ENCODE results near the gene LDAH.
A peak's percentile ranks its signal among the peaks of the same experiment; 100 is the strongest.

LDAH gene

DNA sequence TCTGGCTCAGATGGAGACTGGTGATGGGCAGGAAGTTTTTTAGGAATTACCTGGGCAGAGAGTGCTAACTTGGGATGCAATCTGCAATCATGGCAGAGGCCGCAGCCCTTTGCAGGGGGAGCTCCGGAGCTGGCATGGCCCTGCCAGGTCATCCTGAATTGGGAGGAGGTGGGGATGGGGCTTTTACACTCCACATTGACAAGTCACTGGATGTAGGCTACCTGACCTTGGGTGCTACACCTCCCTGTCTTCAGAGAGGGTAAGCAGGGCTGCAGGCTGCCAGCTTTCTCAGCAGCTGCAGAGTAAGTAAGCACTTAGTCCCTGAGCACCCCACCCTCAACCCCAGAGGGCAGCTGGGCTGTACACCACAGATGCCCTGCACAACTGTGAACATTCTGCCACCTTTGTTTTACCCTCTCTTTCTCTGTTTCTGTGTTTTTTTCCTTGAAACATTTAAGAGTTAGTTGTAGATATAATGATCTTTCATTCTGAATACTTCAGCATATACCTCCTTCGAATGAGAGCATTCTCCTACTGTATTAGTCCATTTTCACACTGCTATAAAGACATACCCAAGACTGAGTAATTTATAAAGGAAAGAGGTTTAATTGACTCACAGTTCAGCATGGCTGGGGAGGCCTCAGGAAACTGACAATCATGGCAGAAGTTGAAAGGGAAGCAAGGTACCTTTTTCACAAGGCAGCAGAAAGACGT lies 165.2 kb downstream of the LDAH start:
- DNase-seq (ENCODE audit: low read depth, low spot score) = no peak
- no peak overlapping the region for H3K27ac ChIP-seq

DNA sequence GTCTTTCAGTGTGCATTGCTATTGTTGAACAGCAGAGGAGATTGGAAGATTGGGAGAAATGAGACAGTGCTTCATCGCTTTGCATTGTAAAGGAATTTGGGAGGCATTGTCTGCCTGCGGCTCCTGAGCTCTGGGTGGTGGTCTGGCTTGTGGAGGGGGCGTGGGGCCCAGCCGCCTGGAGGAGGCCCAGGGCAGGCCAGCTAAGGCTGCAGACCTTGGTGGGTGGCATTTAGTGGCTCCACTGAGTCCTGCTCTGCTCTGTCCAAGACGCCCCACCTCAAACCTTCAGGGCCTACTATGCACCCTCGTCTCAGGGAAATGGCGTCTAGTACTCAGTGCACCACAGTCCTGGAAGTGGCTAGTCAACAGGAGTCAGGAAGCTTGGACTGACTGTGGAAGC lies 166.3 kb downstream of the LDAH start:
- DNase-seq (ENCODE audit: low read depth, low spot score) = no peak
- no peak overlapping the region for H3K27ac ChIP-seq

DNA sequence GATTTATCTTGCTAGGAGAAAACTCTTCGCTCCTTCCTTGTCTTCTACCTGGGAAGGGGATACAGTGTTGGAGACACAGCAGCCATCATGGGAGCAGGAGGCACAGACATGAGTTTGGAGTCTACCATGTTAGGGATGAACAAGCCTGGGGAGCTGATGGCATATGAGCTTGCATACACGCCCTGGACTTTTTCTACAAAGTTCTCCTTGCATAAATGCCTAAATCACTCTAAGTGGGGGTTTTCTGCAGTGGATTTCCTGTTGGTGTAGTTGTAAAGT lies 168.4 kb downstream of the LDAH start:
- DNase-seq (ENCODE audit: low read depth, low spot score) = no peak
- H3K27ac ChIP-seq = no peak overlapping the region

DNA sequence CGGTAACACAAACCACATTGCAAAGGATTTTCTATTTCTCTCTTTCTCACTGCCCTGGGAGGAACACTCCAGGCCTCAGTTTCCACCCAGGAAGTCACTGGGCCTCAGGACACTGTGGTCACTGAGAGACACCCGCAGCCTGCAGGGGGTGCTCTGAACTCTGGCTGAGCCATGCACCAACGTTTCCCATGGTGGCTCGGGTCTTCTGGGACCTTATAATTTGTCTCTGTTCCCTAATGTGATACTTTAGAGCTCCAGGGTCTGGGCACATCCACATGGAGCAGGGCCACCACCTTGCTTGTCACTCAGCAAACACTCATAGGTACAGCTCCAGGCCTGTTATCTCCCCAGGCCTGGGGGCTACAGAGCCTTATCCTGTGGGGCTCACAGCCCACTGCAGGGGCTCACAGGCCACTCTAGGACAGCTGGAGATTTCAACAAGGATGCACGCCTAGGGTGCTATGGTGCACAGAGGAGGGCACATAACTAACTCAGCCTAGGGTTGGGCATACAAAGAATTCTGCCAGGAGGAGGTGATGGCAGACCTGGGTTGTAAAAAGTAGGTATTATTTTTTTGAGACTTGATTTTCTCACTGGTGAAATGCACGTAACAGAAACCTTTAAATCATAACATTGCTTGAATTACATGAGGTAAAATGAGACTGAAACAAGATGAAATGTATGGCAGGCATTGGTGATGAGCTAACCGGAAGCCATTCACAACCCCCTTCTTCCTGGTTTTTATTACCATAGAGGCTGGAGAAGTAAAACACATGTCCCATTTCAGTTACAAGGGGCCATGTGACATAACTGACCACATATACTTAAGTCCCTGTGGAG lies 169.0 kb downstream of the LDAH start:
- DNase-seq (ENCODE audit: low read depth, low spot score) = no peak
- H3K27ac ChIP-seq = no peak overlapping the region

DNA sequence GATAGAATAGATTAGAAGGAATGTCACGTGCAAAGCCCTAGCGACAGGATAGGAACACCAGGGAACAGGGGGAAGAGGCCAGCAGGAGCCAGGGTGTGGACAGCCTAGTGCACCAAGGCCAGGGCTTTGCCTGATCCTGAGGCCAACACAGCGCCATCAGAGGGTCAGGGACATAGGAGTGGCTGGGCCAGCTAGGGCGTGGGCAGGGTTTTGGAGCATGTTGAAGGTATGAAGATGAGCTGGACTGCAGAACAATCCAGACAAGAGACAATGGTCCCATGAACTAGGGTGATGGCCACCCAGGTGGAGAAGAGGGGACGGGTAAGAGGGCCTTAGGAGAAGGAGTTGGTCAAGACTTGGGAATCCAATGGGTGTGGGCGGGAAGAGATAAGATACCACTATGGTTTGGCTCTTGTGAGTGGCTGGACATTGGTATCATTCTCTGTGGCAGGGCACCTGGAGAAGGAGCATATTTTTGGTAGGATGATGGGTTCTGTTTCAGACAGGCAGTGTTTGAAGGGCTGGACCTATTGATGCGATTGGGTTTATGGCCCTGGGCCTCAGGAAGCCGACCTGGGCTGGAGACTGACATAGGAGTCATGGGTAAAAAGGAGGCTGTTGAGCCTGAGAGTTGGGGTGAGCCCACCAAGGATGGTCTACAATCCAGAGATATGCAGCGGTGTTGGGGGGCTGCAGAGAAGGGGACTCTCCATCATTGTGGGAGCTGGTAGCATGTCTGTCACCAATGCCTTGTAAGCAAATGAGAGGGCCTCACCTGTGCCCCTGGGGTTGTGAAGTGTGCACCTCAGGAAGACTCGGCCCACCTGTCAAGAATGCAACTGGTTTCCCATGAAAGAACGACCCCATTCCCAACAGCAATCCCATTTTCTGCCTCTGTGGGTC lies 170.0 kb downstream of the LDAH start:
- H3K27ac ChIP-seq = no peak overlapping the region
- no peak for DNase-seq (ENCODE audit: low read depth, low spot score)

- DNase-seq (ENCODE audit: low read depth, low spot score) = no peak
- no peak overlapping the region for H3K27ac ChIP-seq
These were observed 170.8 kb downstream of the LDAH start for GRCh38 chr2:20652141-20652540.

GRCh38 chr2:20651731-20652099 lies 171.2 kb downstream of the LDAH start:
- peak overlapping the region; percentile 53 for H3K27ac ChIP-seq
- no peak for DNase-seq (ENCODE audit: low read depth, low spot score)

GRCh38 chr2:20650877-20651730 lies 171.8 kb downstream of the LDAH start, which contains the start of gene HS1BP3:
HS1BP3 (minus strand) TSS chr2:20651098; CDS start chr2:20651063, 35 bp downstream.
- H3K27ac ChIP-seq = peak within 1 kb of the TSS; percentile 53

DNA sequence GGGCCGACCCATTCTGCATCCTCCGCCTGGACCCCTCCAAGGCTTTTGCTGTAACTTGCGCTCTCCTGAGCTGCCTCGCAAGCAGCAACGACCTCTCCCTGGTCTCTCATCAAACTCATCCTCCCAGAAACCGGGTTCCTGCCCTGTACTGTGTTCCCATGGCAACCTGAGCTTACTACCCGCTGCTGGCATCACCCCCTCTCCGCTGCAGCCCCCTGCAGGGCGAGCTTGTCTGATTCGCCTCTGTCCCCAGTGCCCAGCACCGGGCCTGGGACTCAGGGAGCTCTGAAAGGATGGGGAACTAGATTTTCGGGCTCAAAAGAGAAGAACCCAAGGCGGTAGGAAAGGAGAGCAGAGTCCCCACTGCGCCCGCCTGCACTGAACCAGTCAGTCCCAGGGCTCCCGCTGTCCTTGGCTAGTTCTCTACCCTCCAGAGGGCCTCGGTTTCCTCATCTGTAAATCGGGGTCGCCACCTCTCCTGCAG lies 172.5 kb downstream of the LDAH start:
- peak overlapping the region; percentile 53 for H3K27ac ChIP-seq
- DNase-seq (ENCODE audit: low read depth, low spot score) = no peak

More at GRCh38 chr2:20650877-20651730, 171.8 kb downstream of the LDAH start, which contains the start of gene HS1BP3:
- DNase-seq (ENCODE audit: low read depth, low spot score) = no peak

DNA sequence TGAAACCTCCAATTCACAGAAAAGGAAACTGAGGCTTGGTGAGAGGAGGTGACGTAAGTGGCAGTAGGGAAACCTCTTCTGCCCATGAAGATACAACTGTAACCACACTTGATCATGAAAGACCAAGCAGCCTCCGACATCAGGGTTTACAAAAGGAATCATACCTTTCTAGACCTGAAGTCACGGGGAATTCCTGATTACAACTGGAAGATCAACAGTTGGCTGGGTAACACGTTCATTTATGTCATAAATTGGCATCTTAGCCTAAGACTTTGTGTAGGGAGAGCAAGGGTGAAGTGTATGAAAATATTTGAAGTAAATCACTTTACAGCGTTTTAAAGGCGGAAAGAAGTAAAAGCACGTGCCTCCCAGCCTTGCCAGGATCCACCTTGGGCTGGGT lies 172.9 kb downstream of the LDAH start:
- no peak for DNase-seq (ENCODE audit: low read depth, low spot score)

DNA sequence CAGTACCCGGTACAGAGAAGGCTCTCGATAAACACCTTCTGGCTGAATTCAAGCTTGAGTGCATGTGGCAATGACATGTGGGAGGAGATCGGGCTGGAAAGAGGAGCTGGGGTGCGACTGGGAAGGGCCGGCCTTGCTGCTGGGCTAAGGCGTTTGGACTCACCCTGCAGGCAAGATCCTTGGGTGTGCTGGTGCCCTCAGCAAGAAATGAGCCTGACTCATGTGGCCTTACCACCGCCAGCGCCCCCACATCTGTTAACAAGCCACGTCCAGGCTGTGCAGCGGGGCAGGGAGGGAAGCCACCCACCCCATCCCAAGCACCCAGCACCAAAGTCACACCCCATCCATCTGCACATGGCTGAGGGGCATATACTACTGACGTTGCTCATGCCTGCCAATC lies 173.3 kb downstream of the LDAH start:
- no peak for DNase-seq (ENCODE audit: low read depth, low spot score)
- H3K27ac ChIP-seq = no peak overlapping the region

More for the DNA sequence above, 172.9 kb downstream of the LDAH start:
- H3K27ac ChIP-seq = no peak overlapping the region

DNA sequence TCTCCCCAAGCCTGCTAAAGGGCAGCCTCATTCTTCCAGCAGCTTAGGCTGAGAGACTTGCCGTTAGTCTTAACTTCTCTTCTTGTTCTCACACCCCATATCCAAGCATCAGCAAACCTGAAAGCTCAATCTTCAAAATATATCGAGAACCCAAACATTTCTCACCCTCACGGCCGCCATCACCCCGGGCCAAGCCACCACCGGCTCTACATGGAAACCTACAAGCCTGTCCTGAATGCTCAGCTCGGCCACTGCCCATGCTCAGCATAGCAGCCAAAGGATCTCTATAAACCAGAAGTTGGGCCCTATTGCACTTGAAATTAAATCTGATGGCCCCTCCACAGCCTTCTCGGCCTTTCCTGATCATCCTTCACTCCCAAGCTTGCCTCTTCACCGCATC lies 174.1 kb downstream of the LDAH start:
- no peak for DNase-seq (ENCODE audit: low read depth, low spot score)
- no peak overlapping the region for H3K27ac ChIP-seq

DNA sequence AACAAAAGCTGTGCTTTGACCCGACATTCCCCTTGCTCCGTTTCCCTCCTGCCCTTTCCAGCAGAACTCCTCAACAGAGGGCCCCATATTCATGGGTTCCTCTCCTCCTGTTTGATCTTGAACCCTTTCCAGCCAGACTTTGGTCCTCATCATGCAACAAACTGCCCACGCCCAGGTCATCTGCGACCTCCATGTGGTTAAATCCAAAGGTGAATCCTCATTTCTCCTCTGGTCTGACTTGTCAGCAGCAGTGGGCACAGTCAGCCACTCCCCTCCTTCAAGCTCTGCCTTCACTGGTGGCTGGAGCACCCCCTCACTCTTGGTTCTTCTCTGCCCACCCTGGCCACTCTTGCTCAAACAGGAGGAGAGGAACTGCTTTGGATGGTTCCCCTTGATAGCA lies 174.7 kb downstream of the LDAH start:
- H3K27ac ChIP-seq = no peak overlapping the region
- no peak for DNase-seq (ENCODE audit: low read depth, low spot score)

DNA sequence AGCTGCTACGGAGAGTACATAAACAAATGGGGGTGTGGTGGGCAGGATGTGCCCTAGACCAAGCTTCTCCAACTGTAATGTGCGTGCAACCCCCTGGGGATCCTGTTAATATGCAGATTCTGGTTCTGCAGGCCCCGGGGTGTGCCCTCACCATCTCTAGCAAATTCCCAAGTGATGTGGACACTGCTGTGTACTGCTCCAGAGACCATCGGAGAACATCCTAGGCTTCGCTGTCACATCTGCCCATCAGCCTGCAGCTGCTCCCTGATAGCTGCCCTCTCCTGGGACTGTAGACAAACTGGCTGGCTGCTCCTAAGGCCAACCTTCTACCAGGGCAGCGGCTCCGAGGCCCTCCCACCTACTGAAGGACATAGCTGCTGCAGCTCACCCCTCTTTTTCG lies 175.2 kb downstream of the LDAH start:
- DNase-seq (ENCODE audit: low read depth, low spot score) = no peak
- H3K27ac ChIP-seq = no peak overlapping the region

GRCh38 chr2:20647211-20647610 lies 175.7 kb downstream of the LDAH start:
- H3K27ac ChIP-seq = no peak overlapping the region
- no peak for DNase-seq (ENCODE audit: low read depth, low spot score)

- no peak for DNase-seq (ENCODE audit: low read depth, low spot score)
- H3K27ac ChIP-seq = no peak overlapping the region
These were observed 176.5 kb downstream of the LDAH start for GRCh38 chr2:20646446-20646845.

GRCh38 chr2:20645761-20646160 lies 177.1 kb downstream of the LDAH start:
- no peak overlapping the region for H3K27ac ChIP-seq
- no peak for DNase-seq (ENCODE audit: low read depth, low spot score)

DNA sequence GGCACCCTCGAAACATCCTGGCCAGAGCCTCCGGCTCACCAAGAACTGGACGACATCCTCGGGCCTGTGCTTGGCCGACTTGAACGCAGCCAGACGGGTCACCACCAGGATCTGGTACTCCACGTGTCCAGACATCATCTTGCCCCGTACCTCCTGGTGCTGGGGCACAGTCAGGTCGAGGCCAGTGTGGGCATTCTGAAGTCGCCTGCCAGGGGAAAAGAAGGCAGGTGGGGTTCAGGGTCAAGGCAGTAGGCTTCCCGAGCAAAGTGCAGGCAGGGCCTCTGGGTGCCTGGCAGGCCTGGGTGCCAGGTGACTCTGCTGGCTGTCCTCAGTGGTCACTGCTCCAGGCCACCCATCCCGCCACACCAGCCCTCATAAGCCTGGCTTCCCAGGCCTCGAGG lies 177.6 kb downstream of the LDAH start:
- H3K27ac ChIP-seq = no peak overlapping the region
- no peak for DNase-seq (ENCODE audit: low read depth, low spot score)

DNA sequence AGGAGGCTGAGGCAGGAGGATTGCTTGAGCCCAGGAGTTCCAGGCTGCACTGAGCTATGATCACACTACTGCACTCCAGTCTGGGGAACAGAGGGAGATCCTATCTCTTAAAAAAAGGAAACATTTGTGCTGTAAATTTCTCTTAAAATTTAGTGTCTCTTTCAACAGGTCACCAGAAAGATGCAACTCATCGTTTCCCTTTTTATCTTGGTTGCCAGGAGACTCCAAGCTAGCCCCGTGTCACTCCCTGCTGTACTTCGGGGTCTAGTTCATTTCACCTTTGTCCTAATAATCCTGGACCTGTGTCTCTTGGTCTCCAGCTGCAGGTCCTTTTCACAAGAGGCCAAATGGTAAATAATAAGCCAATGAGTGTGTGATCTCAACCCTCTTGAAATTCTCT lies 179.1 kb downstream of the LDAH start:
- no peak for DNase-seq (ENCODE audit: low read depth, low spot score)

DNA sequence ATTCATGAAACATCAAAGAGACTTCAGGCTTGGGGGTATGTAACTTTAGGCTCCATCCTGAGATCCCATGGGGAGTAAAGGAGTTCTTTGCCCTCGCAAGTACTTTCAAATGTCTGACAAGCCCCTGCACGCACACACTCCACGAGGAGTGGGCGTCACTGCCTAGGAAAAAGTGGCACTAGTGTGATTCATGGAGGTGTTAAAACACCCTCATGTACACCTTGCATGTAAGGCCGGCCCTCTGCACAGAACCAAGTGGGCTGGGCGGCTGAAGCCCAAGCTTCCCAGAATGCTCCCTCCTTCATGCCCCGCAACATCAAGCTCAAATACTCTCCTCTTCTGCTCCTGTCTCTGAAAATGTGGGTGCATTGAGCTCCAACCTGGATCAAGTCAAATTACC lies 179.8 kb downstream of the LDAH start:
- no peak overlapping the region for H3K27ac ChIP-seq
- DNase-seq (ENCODE audit: low read depth, low spot score) = no peak

More for the DNA sequence above, 179.1 kb downstream of the LDAH start:
- H3K27ac ChIP-seq = no peak overlapping the region
